Nephron (organoid): Measurements from ENCODE around the gene ZNF624.

Source experiments
- H3K27ac Mint-ChIP-seq, 3 experiments: 2 replicates each; pipeline ENCODE4 v1.8.0; 2020; ENCODE audit warnings: mixed read lengths in 3 of 3, mild to moderate bottlenecking in 2 of 3, moderate library complexity in 1 of 3
- H3K27me3 Mint-ChIP-seq: 2 replicates; pipeline ENCODE4 v1.8.0; 2021; ENCODE audit warnings: low read depth, mild to moderate bottlenecking, moderate library complexity, mixed read lengths
- H3K36me3 Mint-ChIP-seq: 2 replicates; pipeline ENCODE4 v1.8.0; 2020; ENCODE audit warnings: low read depth, mixed read lengths
- H3K4me1 Mint-ChIP-seq: 2 replicates; pipeline ENCODE4 v1.8.0; 2020; ENCODE audit warnings: mixed read lengths
- H3K4me3 Mint-ChIP-seq, 3 experiments: 2 replicates each; pipeline ENCODE4 v1.8.0; 2020; ENCODE audit warnings: mild to moderate bottlenecking in 3 of 3, mixed read lengths in 3 of 3, moderate library complexity in 2 of 3
- H3K9me3 Mint-ChIP-seq: 2 replicates; pipeline ENCODE4 v1.8.0; 2020; ENCODE audit warnings: mixed read lengths
- TF ChIP-seq, protein P1 (sequence below), 3 experiments: fragments of 200-600 bp; sonication (generic); IDR thresholded peaks; one replicate each; pipeline ENCODE4 v1.5.0; 2021; ENCODE audit warnings: antibody characterized with exemption in 3 of 3; ENCODE audit not compliant: unreplicated experiment in 3 of 3

ZNF624 gene

DNA sequence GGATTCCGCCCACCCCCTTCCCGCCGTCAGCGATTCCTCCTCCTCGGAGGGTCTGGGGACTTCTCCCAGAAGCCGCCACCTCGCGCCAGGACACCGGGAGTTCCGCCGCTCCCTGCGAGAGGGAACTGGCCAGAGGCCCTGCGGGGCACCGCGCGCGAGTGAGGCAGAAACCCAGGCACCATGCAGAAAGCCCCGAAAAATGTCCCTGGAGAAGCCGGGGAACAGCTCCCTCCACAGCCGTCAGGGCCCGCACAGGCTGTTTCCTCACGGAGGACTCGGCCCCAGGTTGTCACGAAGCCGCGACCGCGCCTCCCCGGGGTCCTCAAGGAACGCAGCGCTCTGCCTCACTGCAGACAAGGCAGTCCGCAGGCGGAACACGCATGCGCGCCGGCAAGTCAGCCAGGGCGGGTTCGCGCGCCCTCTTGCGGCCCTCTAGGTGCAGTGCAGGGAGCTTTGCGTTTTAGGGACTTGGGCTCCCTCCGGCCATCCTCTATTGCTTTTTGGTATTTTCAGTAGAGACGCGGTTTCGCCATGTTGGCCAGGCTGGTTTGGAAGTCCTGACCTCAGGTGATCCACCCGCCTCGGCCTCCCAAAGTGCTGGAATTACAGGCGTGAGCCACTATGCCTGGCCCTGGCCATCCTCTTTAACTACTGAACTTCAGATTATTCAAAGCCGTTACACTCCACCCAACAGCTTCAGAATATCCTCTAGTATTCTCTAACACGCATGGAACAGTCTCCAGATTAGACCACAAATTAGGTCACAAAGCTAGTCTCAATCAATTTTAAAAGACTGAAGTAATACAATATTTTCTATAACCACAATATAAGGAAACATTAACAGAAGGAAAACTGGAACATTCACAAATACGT is 64.3 kb downstream of the ZNF624 start:
- peaks cover 3% of the 10 kb centered on the region for H3K4me1 Mint-ChIP-seq
- peak overlapping the region; percentile 82 to 87 (median 86) for H3K4me3 Mint-ChIP-seq
- H3K27me3 Mint-ChIP-seq: peaks cover 32% of the 10 kb centered on the region

DNA sequence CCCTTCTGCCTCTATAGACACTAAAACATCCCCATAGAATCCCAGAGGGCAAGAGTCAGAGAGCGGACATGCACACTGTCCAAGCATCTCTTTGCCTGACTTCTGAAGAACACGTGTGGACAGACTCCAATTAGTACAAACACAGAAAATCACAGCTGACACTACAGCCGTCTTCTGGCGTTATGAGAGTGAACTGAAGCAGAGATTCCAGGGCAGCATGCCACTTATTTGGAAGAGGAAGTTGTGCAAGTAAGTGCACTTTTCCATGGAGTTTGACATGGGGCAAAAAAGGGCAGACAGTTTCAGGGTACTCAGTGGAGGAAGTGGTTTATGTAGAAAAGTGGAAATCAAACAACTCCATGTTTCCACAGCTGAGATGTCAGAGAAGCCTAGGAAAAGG is 67.9 kb downstream of the ZNF624 start:
- H3K4me1 Mint-ChIP-seq: peaks cover 8% of the 10 kb centered on the region
- peaks cover 4% of the 10 kb centered on the region for H3K9me3 Mint-ChIP-seq
- peak overlapping the region in 2 of 3 experiments; percentile 16 to 54 for H3K4me3 Mint-ChIP-seq
- TF ChIP-seq, protein P1, sequence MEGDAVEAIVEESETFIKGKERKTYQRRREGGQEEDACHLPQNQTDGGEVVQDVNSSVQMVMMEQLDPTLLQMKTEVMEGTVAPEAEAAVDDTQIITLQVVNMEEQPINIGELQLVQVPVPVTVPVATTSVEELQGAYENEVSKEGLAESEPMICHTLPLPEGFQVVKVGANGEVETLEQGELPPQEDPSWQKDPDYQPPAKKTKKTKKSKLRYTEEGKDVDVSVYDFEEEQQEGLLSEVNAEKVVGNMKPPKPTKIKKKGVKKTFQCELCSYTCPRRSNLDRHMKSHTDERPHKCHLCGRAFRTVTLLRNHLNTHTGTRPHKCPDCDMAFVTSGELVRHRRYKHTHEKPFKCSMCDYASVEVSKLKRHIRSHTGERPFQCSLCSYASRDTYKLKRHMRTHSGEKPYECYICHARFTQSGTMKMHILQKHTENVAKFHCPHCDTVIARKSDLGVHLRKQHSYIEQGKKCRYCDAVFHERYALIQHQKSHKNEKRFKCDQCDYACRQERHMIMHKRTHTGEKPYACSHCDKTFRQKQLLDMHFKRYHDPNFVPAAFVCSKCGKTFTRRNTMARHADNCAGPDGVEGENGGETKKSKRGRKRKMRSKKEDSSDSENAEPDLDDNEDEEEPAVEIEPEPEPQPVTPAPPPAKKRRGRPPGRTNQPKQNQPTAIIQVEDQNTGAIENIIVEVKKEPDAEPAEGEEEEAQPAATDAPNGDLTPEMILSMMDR (IDR thresholded peaks at IDR 0.05; ENCODE audit: unreplicated experiment in 3 of 3): no peak
- H3K27me3 Mint-ChIP-seq: peaks cover 29% of the 10 kb centered on the region
- no peaks in the 10 kb centered on the region for H3K36me3 Mint-ChIP-seq
- H3K27ac Mint-ChIP-seq: peak overlapping the region in 1 of 3 experiments; percentile 10

More for the DNA sequence above, 64.3 kb downstream of the ZNF624 start:
- Mint-ChIP-seq H3K36me3 (no peaks in the 10 kb centered on the region), H3K27ac (peak overlapping the region in 2 of 3 experiments; percentile 55 to 80), H3K9me3 (peaks cover 10% of the 10 kb centered on the region)
- TF ChIP-seq, protein P1 (IDR thresholded peaks at IDR 0.05; ENCODE audit: unreplicated experiment in 3 of 3): peak; percentile 98 to 99 (median 99)

- Mint-ChIP-seq H3K9me3 (peaks cover 6% of the 10 kb centered on the region), H3K4me3 (peak overlapping the region; percentile 83 to 85 (median 83)), H3K36me3 (no peaks in the 10 kb centered on the region), H3K4me1 (peaks cover 8% of the 10 kb centered on the region), H3K27me3 (peaks cover 29% of the 10 kb centered on the region), H3K27ac (peak overlapping the region in 2 of 3 experiments; percentile 45 to 54)
- TF ChIP-seq, protein P1 (IDR thresholded peaks at IDR 0.05; ENCODE audit: unreplicated experiment in 3 of 3): peak; percentile 96 to 97 (median 97)
These were observed 69.2 kb downstream of the ZNF624 start for GRCh38 chr17:16584273-16584995.

- Mint-ChIP-seq H3K4me1 (peaks cover 8% of the 10 kb centered on the region), H3K9me3 (peaks cover 7% of the 10 kb centered on the region), H3K27ac (no peak overlapping the region), H3K27me3 (peaks cover 33% of the 10 kb centered on the region), H3K36me3 (no peaks in the 10 kb centered on the region), H3K4me3 (peak overlapping the region; percentile 83 to 85 (median 83))
- TF ChIP-seq, protein P1 (IDR thresholded peaks at IDR 0.05; ENCODE audit: unreplicated experiment in 3 of 3): no peak
These were observed 69.9 kb downstream of the ZNF624 start for GRCh38 chr17:16583781-16584180.

- H3K4me3 Mint-ChIP-seq: no peak overlapping the region
- no peaks in the 10 kb centered on the region for H3K36me3 Mint-ChIP-seq
- peaks cover under 1% of the 10 kb centered on the region for H3K9me3 Mint-ChIP-seq
- no peak overlapping the region for H3K27ac Mint-ChIP-seq
- TF ChIP-seq, protein P1 (IDR thresholded peaks at IDR 0.05; ENCODE audit: unreplicated experiment in 3 of 3): no peak
- no peaks in the 10 kb centered on the region for H3K4me1 Mint-ChIP-seq
- H3K27me3 Mint-ChIP-seq: peaks cover 28% of the 10 kb centered on the region
These were observed 80.2 kb downstream of the ZNF624 start for GRCh38 chr17:16573466-16573865.
